ENCODE results near the gene PDLIM3.

Gene PDLIM3

GRCh38 chr4:185540487-185541120, 5.3 kb upstream of the PDLIM3 start:
- no peak for DNase-seq (ENCODE audit: extremely low read depth, low read depth)
- no peak for TF ChIP-seq CTCF (IDR thresholded peaks at IDR 0.05; ENCODE audit: low read depth, low read length)

GRCh38 chr4:185540040-185540439, 4.7 kb upstream of the PDLIM3 start:
- no peak for DNase-seq (ENCODE audit: extremely low read depth, low read depth)

GRCh38 chr4:185538806-185539205, 3.5 kb upstream of the PDLIM3 start:
- DNase-seq (ENCODE audit: extremely low read depth, low read depth), result no peak
- no peak for TF ChIP-seq CTCF (IDR thresholded peaks at IDR 0.05; ENCODE audit: low read depth, low read length)

More at GRCh38 chr4:185540040-185540439, 4.7 kb upstream of the PDLIM3 start:
- TF ChIP-seq CTCF (IDR thresholded peaks at IDR 0.05; ENCODE audit: low read depth, low read length), result no peak

GRCh38 chr4:185536411-185536709, 1.1 kb upstream of the PDLIM3 start:
- DNase-seq (ENCODE audit: extremely low read depth, low read depth), result no peak
- no peak for TF ChIP-seq CTCF (IDR thresholded peaks at IDR 0.05; ENCODE audit: low read depth, low read length)

GRCh38 chr4:185535612-185536410, 504 bp upstream of the PDLIM3 start:
- no peak for DNase-seq (ENCODE audit: extremely low read depth, low read depth)
- TF ChIP-seq CTCF (IDR thresholded peaks at IDR 0.05; ENCODE audit: low read depth, low read length), result no peak

- DNase-seq (ENCODE audit: extremely low read depth, low read depth), result no peak
- no peak for TF ChIP-seq CTCF (IDR thresholded peaks at IDR 0.05; ENCODE audit: low read depth, low read length)
These were observed 819 bp downstream of the PDLIM3 start for GRCh38 chr4:185534511-185534865.

GRCh38 chr4:185532795-185533324, 2.4 kb downstream of the PDLIM3 start:
- no peak for DNase-seq (ENCODE audit: extremely low read depth, low read depth)
- TF ChIP-seq CTCF (IDR thresholded peaks at IDR 0.05; ENCODE audit: low read depth, low read length), result no peak
